ENCODE results near the gene PALLD.

Gene PALLD

DNA sequence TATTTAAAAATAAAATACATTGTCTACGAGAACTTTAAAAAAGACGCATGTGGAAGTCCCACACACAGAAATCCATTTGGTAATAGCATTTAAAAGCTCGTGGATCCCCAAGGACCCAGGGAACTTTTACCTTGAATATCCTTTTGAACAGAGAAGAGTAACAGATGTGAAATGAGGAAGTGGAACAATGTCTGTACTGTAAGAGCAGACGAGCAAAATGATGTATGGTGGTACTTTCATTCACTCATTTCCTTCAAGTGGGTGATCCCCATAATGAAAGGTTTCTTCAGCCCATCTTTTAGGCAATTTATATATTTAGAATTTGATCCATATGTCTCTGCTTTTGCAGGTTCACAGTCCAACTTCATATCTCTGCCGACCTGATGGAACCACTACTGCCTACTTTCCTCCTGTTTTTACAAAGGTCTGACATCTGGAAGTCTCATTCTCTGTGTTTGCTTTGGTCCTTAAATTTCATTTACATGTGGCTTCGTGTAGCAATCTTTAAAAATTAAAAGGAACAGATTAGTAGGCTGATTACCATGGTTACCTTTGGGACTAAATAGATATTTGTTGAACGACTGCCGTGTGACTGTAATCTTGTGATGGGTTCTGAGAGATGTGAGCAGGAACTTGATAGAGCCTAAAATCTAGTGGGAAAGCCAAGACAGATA, 188.4 kb downstream of the PALLD start:
- H3K36me3 ChIP-seq: no peaks in the 10 kb centered on the region
- no peak overlapping the region for H3K27ac ChIP-seq
- H3K4me1 ChIP-seq: no peaks in the 10 kb centered on the region
- H3K9ac ChIP-seq: no peak overlapping the region
- H3K4me3 ChIP-seq: no peak overlapping the region
- H3K9me3 ChIP-seq (replicated peaks in 1 of 11): no peaks in the 10 kb centered on the region
- no peak overlapping the region for H3K4me2 ChIP-seq
- H3K27me3 ChIP-seq: no peaks in the 10 kb centered on the region
- TF ChIP-seq Cebpa-rat (IDR thresholded peaks at IDR 0.05): no peak
- H4K20me1 ChIP-seq: no peaks in the 10 kb centered on the region

DNA sequence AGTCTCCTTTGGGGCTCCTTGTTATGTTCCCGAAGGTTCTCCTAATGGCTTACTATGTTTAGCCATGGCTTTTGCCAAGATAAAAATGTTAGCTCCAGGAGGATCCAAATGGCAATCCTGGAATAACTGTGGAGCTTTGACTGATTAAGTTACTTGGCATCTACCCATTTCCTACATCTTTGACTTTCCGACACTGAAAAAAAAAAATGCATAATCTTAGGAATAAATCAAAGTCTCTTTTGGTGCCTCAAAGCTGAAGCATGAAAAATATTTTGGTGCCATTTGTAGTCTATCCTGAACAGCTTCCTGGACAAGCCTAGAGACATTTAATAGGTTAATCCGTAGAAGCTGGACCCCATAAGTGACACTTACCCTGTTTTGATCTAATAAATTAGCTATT, 191.7 kb downstream of the PALLD start:
- Histone ChIP-seq H3K4me1 (no peaks in the 10 kb centered on the region), H3K36me3 (no peaks in the 10 kb centered on the region), H4K20me1 (no peaks in the 10 kb centered on the region), H3K27me3 (no peaks in the 10 kb centered on the region), H3K9ac (no peak overlapping the region), H3K27ac (no peak overlapping the region), H3K9me3 (replicated peaks in 1 of 11) (no peaks in the 10 kb centered on the region), H3K4me2 (no peak overlapping the region), H3K4me3 (no peak overlapping the region)
- no peak for TF ChIP-seq Cebpa-rat (IDR thresholded peaks at IDR 0.05)

DNA sequence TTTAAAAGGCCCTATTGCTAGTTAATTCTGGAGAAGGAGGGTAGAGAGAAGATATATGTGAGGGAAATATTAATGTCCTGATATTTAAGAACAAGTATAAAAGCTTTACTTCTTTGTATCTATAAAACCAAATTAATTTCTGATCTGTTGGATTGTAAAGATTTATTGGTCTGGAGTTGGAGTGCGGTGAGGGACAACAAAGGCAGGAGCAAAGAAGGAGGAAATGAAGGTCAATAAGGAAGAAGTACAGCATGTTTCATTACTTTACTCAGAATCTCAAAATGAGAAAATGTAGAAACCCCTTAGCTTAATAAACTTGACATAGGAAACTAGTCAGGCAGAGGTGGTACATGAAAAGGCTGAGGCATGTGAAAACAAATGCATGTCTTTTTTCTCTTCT, 192.9 kb downstream of the PALLD start:
- no peak overlapping the region for H3K4me3 ChIP-seq
- no peaks in the 10 kb centered on the region for H3K36me3 ChIP-seq
- H4K20me1 ChIP-seq: no peaks in the 10 kb centered on the region
- no peak overlapping the region for H3K4me2 ChIP-seq
- H3K4me1 ChIP-seq: no peaks in the 10 kb centered on the region
- H3K27me3 ChIP-seq: no peaks in the 10 kb centered on the region
- TF ChIP-seq Cebpa-rat (IDR thresholded peaks at IDR 0.05): no peak
- no peaks in the 10 kb centered on the region for H3K9me3 ChIP-seq (replicated peaks in 1 of 11)
- no peak overlapping the region for H3K9ac ChIP-seq
- H3K27ac ChIP-seq: no peak overlapping the region

DNA sequence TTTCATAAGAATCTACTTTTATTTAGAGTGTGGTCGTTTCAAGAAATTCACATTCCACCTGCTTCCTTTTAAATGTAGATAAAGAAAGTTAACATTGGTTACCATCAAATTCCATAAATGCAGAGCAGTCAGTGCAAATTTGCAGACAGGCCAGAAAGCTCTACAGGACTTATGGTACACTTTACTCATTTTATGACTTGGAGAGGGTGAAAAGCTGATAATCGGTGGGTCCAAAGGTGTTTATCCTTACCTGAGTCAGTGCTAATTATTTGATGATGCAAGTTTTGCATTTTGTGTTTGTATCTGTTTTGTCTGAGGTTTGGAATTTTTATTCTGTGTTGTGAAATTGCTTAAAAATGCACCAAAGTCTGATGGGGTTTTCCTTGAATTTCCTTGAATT, 193.3 kb downstream of the PALLD start:
- H3K4me3 ChIP-seq: no peak overlapping the region
- no peaks in the 10 kb centered on the region for H3K9me3 ChIP-seq (replicated peaks in 1 of 11)
- H3K27ac ChIP-seq: no peak overlapping the region
- H4K20me1 ChIP-seq: no peaks in the 10 kb centered on the region
- no peaks in the 10 kb centered on the region for H3K36me3 ChIP-seq
- no peak overlapping the region for H3K4me2 ChIP-seq
- H3K9ac ChIP-seq: no peak overlapping the region
- no peak for TF ChIP-seq Cebpa-rat (IDR thresholded peaks at IDR 0.05)
- no peaks in the 10 kb centered on the region for H3K4me1 ChIP-seq
- H3K27me3 ChIP-seq: no peaks in the 10 kb centered on the region

DNA sequence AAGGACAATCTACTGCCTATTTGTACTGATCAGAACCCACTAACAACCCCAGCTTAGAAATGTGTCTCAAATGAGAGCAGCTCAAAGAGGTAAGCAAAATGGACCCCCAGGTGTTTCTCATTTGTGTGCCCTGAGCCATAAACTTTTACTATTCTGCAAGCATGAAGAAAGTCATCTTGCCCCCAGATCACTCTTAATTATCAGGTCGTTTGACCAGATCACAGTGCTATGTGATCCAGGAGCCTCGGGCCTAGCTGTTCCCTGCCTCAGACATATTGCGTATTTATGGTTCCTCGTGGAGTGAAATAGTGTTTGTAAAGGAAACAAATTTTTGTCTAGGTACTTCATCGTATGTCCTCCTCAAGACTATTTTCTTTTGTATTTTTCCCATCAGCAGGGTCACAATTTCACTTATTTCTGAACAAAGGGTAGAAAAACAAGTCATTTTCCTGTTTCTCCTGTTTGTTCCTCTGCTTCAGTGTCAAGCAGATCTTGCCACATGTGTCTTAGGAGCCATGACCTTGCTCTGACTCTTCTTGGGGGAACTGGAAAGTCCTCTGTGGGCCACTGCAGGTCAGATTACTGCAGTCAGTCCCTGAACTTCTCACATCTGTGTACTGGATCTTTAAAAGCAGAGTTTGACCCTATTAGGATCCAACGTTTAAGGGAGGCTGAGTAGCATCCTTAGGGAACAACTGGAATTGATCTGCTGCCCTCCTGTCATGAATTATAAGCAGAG, 194.9 kb downstream of the PALLD start:
- Histone ChIP-seq H3K9me3 (replicated peaks in 1 of 11) (no peaks in the 10 kb centered on the region), H3K27ac (no peak overlapping the region), H3K4me2 (no peak overlapping the region), H3K4me3 (no peak overlapping the region), H3K27me3 (no peaks in the 10 kb centered on the region), H4K20me1 (no peaks in the 10 kb centered on the region), H3K36me3 (no peaks in the 10 kb centered on the region), H3K4me1 (no peaks in the 10 kb centered on the region), H3K9ac (no peak overlapping the region)
- TF ChIP-seq Cebpa-rat (IDR thresholded peaks at IDR 0.05): no peak

DNA sequence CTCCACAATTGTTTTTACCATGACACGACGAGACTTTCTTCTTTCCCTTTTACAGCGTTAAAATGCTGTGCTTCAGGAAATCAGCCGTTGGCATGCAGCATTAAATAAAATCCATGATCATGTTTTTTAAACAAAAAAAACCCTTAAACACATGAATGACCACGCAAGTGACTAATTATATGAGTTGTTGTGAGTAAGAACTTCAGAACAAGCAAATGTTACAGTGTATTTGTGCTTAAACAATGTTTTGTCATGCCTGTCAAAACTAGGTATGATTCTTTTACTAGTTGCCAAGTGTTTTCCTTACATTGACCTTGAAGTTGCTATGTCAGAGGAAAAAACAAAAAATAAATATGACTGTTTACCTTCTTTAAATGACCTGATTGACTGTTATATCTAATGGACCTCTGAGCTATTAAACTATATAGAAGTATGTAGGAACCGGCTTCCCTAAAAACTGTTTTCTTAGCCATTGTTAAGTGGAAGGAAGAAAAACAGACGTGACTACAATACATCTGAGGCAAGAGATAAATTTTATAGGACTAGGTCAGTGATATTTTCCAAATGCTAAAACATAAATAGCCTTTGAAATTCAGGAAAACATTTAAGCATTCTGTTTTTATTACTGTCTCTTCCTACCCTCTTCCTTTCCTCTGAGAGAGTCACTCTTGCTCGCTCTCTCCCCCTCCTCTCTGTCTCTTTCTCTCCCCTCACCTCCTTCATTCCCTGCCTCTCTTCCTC, 197.1 kb downstream of the PALLD start:
- Histone ChIP-seq H3K27ac (no peak overlapping the region), H3K4me2 (no peak overlapping the region), H3K36me3 (no peaks in the 10 kb centered on the region), H3K4me1 (no peaks in the 10 kb centered on the region), H3K9me3 (replicated peaks in 1 of 11) (no peaks in the 10 kb centered on the region), H3K9ac (no peak overlapping the region), H4K20me1 (no peaks in the 10 kb centered on the region), H3K27me3 (no peaks in the 10 kb centered on the region), H3K4me3 (no peak overlapping the region)
- no peak for TF ChIP-seq Cebpa-rat (IDR thresholded peaks at IDR 0.05)

DNA sequence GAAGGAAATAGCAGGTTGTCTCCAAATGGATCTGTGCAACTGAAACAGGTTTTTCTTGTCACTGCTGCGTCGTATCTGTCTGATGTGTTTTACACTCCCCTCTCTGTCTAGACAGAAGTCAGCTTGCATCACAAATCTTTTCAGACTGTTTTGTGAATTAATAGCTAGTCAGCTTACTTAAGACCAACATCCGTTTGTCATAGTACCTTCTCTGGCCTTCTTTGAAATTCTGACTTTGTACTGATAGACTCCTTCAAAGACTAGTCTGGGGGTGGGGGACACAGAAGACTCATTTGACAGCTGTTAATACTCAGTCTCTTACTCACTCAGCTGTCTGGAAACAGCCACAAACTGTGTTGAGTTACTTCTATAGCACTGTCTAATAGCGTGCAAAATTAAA, 197.8 kb downstream of the PALLD start:
- H3K9me3 ChIP-seq (replicated peaks in 1 of 11): no peaks in the 10 kb centered on the region
- no peaks in the 10 kb centered on the region for H3K27me3 ChIP-seq
- no peak overlapping the region for H3K27ac ChIP-seq
- H3K4me2 ChIP-seq: no peak overlapping the region
- no peak overlapping the region for H3K4me3 ChIP-seq
- H4K20me1 ChIP-seq: no peaks in the 10 kb centered on the region
- no peak for TF ChIP-seq Cebpa-rat (IDR thresholded peaks at IDR 0.05)
- no peaks in the 10 kb centered on the region for H3K4me1 ChIP-seq
- H3K9ac ChIP-seq: no peak overlapping the region
- no peaks in the 10 kb centered on the region for H3K36me3 ChIP-seq

DNA sequence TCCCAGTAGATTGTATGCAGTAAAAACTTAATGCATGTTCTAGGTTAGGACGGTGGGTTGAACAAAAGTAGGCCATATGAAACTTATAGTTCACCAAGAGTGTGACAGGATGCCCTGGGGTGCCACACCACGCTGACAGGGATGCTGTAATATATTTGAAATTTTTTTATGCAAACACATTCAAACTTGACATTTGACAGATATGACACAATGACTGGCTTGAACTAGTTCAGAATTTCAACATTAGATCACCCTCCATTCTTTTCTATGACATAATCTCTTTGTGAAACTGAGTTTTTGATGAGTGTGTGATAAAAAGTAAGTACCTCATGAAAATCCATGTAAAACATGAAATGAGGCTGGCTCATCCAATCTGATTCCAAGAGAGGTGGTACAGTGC, 198.4 kb downstream of the PALLD start:
- Histone ChIP-seq H3K9ac (no peak overlapping the region), H4K20me1 (no peaks in the 10 kb centered on the region), H3K36me3 (no peaks in the 10 kb centered on the region), H3K27ac (no peak overlapping the region), H3K27me3 (no peaks in the 10 kb centered on the region), H3K4me1 (no peaks in the 10 kb centered on the region), H3K9me3 (replicated peaks in 1 of 11) (no peaks in the 10 kb centered on the region), H3K4me2 (no peak overlapping the region), H3K4me3 (no peak overlapping the region)
- no peak for TF ChIP-seq Cebpa-rat (IDR thresholded peaks at IDR 0.05)

DNA sequence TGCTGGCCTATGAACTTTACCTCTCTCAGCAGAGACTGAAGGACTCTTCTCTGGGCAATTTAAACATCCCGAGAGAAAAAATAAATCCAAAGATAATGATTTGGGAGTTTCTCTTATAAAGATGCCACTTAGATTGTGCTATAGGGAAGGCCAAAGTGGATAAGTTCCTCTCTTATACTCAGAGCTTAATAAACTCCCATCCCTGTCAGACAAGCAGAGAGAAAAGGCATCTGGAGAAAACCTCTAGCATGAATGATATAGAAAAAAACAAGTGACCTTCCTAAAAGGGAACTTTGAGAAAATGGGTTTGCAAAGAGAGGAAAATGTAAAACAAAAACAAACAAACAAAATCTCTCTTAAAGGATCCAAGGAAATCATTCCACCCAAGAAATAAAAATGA, 199.4 kb downstream of the PALLD start:
- Histone ChIP-seq H3K4me3 (no peak overlapping the region), H3K27me3 (no peaks in the 10 kb centered on the region), H3K9me3 (replicated peaks in 1 of 11) (no peaks in the 10 kb centered on the region), H3K9ac (no peak overlapping the region), H3K36me3 (no peaks in the 10 kb centered on the region), H3K4me1 (no peaks in the 10 kb centered on the region), H3K4me2 (no peak overlapping the region), H3K27ac (no peak overlapping the region), H4K20me1 (no peaks in the 10 kb centered on the region)
- no peak for TF ChIP-seq Cebpa-rat (IDR thresholded peaks at IDR 0.05)

DNA sequence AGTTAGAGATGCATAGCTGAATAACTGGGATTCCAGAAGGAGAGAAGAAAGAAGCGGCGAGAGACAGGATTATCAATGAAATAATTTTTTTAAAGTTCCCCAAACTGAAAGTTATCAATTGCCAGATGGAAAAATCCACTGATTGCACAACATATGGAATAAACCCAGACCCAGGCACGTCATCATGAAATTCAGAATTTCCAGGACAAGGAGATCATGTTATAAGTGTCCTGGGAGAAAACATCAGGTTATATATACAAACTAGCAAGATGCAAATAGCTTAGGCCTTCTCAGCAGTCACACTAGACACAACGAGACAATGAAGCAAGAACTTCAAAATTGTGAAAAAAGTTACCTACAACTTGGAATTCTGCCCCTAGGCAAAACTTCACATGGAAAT, 200.0 kb downstream of the PALLD start:
- Histone ChIP-seq H3K9ac (no peak overlapping the region), H3K4me2 (no peak overlapping the region), H3K4me1 (no peaks in the 10 kb centered on the region), H3K27ac (no peak overlapping the region), H3K9me3 (replicated peaks in 1 of 11) (no peaks in the 10 kb centered on the region), H3K4me3 (no peak overlapping the region), H4K20me1 (no peaks in the 10 kb centered on the region), H3K27me3 (no peaks in the 10 kb centered on the region), H3K36me3 (no peaks in the 10 kb centered on the region)
- TF ChIP-seq Cebpa-rat (IDR thresholded peaks at IDR 0.05): no peak

Data from BLaER1 treated with 17β-estradiol and CSF1 and Interleukin-3, amounts not matched to agents 10 nM and 100 nM (cell line).